GM08714 (cell line): ENCODE measurements around the gene ZSCAN29.

ENCODE experiments used
- H3K4me3 ChIP-seq: fragments of 200-500 bp; sonication (Bioruptor generic); 2 replicates; pipeline ENCODE4 v1.5.1; 2014; ENCODE audit warnings: mild to moderate bottlenecking, low read length, inconsistent platforms
- ZNF274 ChIP-seq: IDR thresholded peaks from 2 replicates; pipeline ENCODE4 v1.6.1; 2012; ENCODE audit warnings: mild to moderate bottlenecking, low read depth, low read length

ZSCAN29 gene

GRCh38 chr15:43318990-43319771 is 51.7 kb downstream of the ZSCAN29 start:
- TF ChIP-seq ZNF274 = no peak

GRCh38 chr15:43317566-43318184 is 53.2 kb downstream of the ZSCAN29 start:
- TF ChIP-seq ZNF274 = no peak
- H3K4me3 ChIP-seq = no peak overlapping the region

More at GRCh38 chr15:43318990-43319771, 51.7 kb downstream of the ZSCAN29 start:
- H3K4me3 ChIP-seq = no peak overlapping the region

GRCh38 chr15:43316971-43317346 is 53.9 kb downstream of the ZSCAN29 start:
- no peak for TF ChIP-seq ZNF274
- no peak overlapping the region for H3K4me3 ChIP-seq

- TF ChIP-seq ZNF274 = no peak
- H3K4me3 ChIP-seq = no peak overlapping the region
Observed at GRCh38 chr15:43316016-43316970, 54.5 kb downstream of the ZSCAN29 start.

- H3K4me3 ChIP-seq = no peak overlapping the region
- TF ChIP-seq ZNF274 = no peak
Observed at GRCh38 chr15:43314171-43314570, 56.7 kb downstream of the ZSCAN29 start.

- TF ChIP-seq ZNF274 = no peak
Observed at GRCh38 chr15:43312378-43312777, 58.5 kb downstream of the ZSCAN29 start.

More at GRCh38 chr15:43312378-43312777, 58.5 kb downstream of the ZSCAN29 start:
- no peak overlapping the region for H3K4me3 ChIP-seq
